Upper lobe of right lung (tissue), 1 donor: Measurements from ENCODE around the gene PHF24. TPM values are rescaled to one million over a fixed set of nuclear protein-coding genes. Genes with fewer than 3 reads are reported as not detected.

Experiments used
- ATAC-seq: fragments of 200-7000 bp; cut with Tn5 transposase; one replicate; pipeline ENCODE4 v1.9.1; 2020; ENCODE audit warnings: mild to moderate bottlenecking, moderate library complexity
- DNase-seq: peaks from one replicate; pipeline ENCODE4 v3.0.0-alpha.2; 2020
- H3K27ac ChIP-seq: fragments of 200-600 bp; one replicate; pipeline ENCODE4 v1.8.0; 2022
- H3K27me3 ChIP-seq: fragments of 200-600 bp; one replicate; pipeline ENCODE4 v1.8.0; 2022; ENCODE audit warnings: mild to moderate bottlenecking
- H3K36me3 ChIP-seq: fragments of 200-600 bp; one replicate; pipeline ENCODE4 v1.8.0; 2022
- H3K4me1 ChIP-seq: fragments of 200-600 bp; one replicate; pipeline ENCODE4 v1.8.0; 2022
- H3K4me3 ChIP-seq: fragments of 200-600 bp; one replicate; pipeline ENCODE4 v1.8.0; 2022; ENCODE audit warnings: mild to moderate bottlenecking
- H3K9me3 ChIP-seq: fragments of 200-600 bp; one replicate; pipeline ENCODE4 v1.8.0; 2022
- CTCF ChIP-seq: fragments of 200-600 bp; IDR thresholded peaks from one replicate; pipeline ENCODE4 v1.8.0; 2022; ENCODE audit warnings: antibody characterized with exemption
- intact Hi-C: fragments of 100-400 bp; cut with DNase I; formaldehyde crosslinking; loops from one replicate; pipeline ENCODE4 v1.11.0; 2022
- total RNA-seq: library from RNA; stranded (reverse); fragmentation: NEBNext Ultra II Directional; extraction: Animal tissue kit (Norgen Biotek cat#: 25700); gene quantifications from one replicate; pipeline ENCODE4 v1.2.1, GENCODE V29; 2021
- donor health status: DM: no; HTN: yes; CAD: no; lungs with severe emphysema.

PHF24 gene
- total RNA-seq, 1 donor from 2014 or later: 0.23 TPM

DNA sequence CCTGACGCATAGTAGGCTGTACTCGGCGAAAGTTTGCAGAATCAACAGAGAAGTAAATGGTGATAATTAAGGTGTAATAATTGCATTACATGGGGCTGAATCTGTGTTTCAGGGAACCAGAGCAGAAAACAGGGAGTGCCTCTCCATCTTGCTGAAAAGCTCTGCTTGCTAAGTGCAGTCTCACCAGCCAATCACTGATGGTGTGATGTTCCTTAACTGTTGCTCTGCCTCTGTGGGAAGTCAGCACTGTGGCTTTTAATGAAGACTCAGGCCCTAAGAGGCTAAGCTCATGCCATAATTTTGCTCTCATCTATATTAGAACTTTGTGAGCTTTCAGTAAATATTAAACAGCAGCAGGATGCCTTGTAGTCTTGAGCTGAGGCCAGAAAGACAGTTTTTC lies 4.5 kb downstream of the PHF24 start:
- ATAC-seq (no peak), DNase-seq (no peak)
- TF ChIP-seq CTCF: no peak
- H3K36me3 ChIP-seq: no peaks in the 10 kb centered on the region
- peaks cover 43% of the 10 kb centered on the region for H3K27me3 ChIP-seq
- H3K4me1 ChIP-seq: peaks cover 4% of the 10 kb centered on the region
- H3K9me3 ChIP-seq: no peaks in the 10 kb centered on the region
- H3K4me3 ChIP-seq: no peak overlapping the region
- intact Hi-C loops: no loop called here
- no peak overlapping the region for H3K27ac ChIP-seq

GRCh38 chr9:34963552-34963951 lies 5.5 kb downstream of the PHF24 start:
- Histone ChIP-seq H3K9me3 (no peaks in the 10 kb centered on the region), H3K27me3 (peaks cover 39% of the 10 kb centered on the region), H3K27ac (no peak overlapping the region), H3K36me3 (no peaks in the 10 kb centered on the region), H3K4me1 (no peaks in the 10 kb centered on the region), H3K4me3 (no peak overlapping the region)
- no peak for TF ChIP-seq CTCF
- no peak for ATAC-seq
- no peak for DNase-seq
- intact Hi-C loops: no loop called here

DNA sequence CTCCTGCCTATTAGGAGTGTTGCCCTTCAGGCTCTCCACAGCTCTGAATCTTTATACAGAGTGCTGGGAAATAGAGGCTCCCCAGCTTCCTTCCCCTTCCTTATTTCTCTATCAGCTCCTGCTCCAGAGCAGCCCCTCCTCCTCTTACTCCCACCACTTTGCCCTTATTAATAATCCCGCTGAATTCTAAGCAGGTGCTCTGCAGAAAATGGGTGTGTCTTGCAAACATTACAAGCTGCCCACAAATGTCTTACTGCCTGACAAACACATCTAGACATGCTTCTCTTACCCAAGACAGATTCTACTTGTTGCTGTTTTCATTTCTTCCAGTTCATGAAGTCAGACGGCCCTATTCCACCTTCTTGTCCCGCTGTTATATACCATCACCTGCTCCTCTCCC lies 6.4 kb downstream of the PHF24 start:
- intact Hi-C loops: no loop called here
- no peak for TF ChIP-seq CTCF
- Histone ChIP-seq H3K9me3 (no peaks in the 10 kb centered on the region), H3K27ac (no peak overlapping the region), H3K36me3 (no peaks in the 10 kb centered on the region), H3K27me3 (peaks cover 35% of the 10 kb centered on the region), H3K4me1 (no peaks in the 10 kb centered on the region), H3K4me3 (no peak overlapping the region)
- ATAC-seq (no peak), DNase-seq (no peak)

DNA sequence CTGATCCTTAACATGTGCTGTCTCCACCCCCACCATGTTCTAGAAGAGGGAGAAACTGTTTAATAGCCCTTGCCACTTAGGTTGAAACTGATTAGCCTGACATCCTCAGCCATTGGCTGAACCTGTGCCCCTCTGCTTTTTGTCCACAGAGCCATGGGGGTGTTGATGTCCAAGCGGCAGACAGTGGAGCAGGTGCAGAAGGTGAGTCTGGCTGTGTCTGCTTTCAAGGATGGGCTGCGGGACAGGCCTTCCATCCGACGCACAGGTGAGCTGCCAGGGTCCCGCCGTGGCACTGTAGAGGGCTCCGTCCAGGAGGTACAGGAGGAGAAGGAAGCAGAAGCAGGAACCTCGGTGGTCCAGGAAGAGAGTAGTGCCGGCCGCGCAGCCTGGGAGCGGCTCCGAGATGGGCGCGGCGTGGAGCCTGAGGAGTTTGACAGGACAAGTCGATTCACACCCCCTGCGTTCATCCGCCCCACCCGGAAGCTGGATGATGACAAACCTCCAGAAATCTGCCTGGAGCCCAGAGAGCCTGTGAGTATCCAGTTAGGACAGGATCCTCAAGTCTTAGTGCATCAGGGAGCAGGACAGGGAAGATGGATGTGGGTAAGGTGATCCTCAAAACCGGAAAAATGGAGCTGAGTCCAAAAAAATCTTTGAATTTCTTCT lies 13.2 kb downstream of the PHF24 start:
- Histone ChIP-seq H3K27ac (no peak overlapping the region), H3K27me3 (peaks cover 15% of the 10 kb centered on the region), H3K36me3 (no peaks in the 10 kb centered on the region), H3K4me3 (no peak overlapping the region), H3K9me3 (no peaks in the 10 kb centered on the region), H3K4me1 (no peaks in the 10 kb centered on the region)
- intact Hi-C loops: no loop called here
- TF ChIP-seq CTCF: no peak
- DNase-seq: no peak
- no peak for ATAC-seq

GRCh38 chr9:34974664-34975063 lies 16.6 kb downstream of the PHF24 start:
- Histone ChIP-seq H3K36me3 (no peaks in the 10 kb centered on the region), H3K27me3 (no peaks in the 10 kb centered on the region), H3K4me1 (no peaks in the 10 kb centered on the region), H3K4me3 (no peak overlapping the region), H3K9me3 (no peaks in the 10 kb centered on the region), H3K27ac (no peak overlapping the region)
- DNase-seq (no peak), ATAC-seq (no peak)
- no peak for TF ChIP-seq CTCF
- intact Hi-C loops: no loop called here

GRCh38 chr9:34976441-34976840 lies 18.4 kb downstream of the PHF24 start:
- no peak for ATAC-seq
- H3K36me3 ChIP-seq: no peaks in the 10 kb centered on the region
- no peak overlapping the region for H3K4me3 ChIP-seq
- no peaks in the 10 kb centered on the region for H3K9me3 ChIP-seq
- intact Hi-C loops: no loop called here
- H3K27ac ChIP-seq: no peak overlapping the region
- no peak for TF ChIP-seq CTCF
- no peak for DNase-seq
- no peaks in the 10 kb centered on the region for H3K27me3 ChIP-seq
- no peaks in the 10 kb centered on the region for H3K4me1 ChIP-seq
